Measurements from ENCODE around the gene ARAP2.

ARAP2 gene

DNA sequence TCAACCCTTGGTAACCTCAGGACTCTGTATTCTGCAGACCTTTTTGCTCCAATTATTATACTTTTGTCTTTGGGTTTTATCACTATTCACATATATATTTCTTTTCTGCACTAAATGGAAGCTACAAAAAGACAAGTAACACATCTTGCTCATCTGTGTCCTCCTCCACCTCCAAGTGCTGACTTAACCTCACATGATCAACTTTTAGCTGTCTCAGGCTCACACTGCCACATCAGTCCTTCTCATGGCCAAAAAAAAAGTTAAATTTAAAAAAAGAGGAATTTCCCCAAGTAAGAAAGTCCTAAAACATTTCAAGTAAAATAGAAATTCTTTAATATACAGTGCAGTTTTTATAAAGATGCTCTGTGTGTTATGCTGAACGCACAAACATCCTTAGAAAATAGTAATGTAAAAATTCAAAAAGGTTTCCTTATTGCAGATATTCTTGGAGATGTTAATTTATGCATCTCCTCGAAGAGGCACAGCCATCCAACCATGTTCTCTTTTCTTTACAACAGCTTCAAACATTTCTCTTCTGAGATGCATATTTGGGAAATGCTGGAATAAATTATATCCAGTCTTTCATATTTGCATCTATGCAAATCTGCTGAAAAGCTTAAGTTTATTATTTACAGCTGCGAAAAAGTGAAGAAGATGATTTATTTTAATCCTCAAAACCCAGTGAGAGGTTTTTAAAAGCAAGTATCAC is 37.6 kb downstream of the ARAP2 start:
- no peak overlapping the region for H2AFZ ChIP-seq (ENCODE audit: low read depth, low read length)
- no peaks in the 10 kb centered on the region for H3K9me3 ChIP-seq (ENCODE audit: insufficient read depth, low read length, severe bottlenecking)
- H3K27me3 ChIP-seq (ENCODE audit: insufficient read depth, low read length, poor library complexity) = no peaks in the 10 kb centered on the region
- peaks cover 57% of the 10 kb centered on the region for H3K36me3 ChIP-seq (ENCODE audit: insufficient read depth, low read length)
- H3K9ac ChIP-seq (ENCODE audit: low read depth, low read length) = no peak overlapping the region
- H3K4me2 ChIP-seq (ENCODE audit: insufficient read depth, low read length) = no peak overlapping the region
- TF ChIP-seq EZH2 (IDR thresholded peaks at IDR 0.05; ENCODE audit: borderline replicate concordance, low read depth, low read length, severe bottlenecking) = no peak
- TF ChIP-seq, protein P1, sequence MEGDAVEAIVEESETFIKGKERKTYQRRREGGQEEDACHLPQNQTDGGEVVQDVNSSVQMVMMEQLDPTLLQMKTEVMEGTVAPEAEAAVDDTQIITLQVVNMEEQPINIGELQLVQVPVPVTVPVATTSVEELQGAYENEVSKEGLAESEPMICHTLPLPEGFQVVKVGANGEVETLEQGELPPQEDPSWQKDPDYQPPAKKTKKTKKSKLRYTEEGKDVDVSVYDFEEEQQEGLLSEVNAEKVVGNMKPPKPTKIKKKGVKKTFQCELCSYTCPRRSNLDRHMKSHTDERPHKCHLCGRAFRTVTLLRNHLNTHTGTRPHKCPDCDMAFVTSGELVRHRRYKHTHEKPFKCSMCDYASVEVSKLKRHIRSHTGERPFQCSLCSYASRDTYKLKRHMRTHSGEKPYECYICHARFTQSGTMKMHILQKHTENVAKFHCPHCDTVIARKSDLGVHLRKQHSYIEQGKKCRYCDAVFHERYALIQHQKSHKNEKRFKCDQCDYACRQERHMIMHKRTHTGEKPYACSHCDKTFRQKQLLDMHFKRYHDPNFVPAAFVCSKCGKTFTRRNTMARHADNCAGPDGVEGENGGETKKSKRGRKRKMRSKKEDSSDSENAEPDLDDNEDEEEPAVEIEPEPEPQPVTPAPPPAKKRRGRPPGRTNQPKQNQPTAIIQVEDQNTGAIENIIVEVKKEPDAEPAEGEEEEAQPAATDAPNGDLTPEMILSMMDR (IDR thresholded peaks at IDR 0.05; ENCODE audit: borderline replicate concordance, extremely low read depth, low read length, poor library complexity, severe bottlenecking) = no peak
- H3K27ac ChIP-seq (ENCODE audit: low read length) = no peak overlapping the region
- no peak for ATAC-seq (ENCODE audit: insufficient read depth, low read depth)
- DNase-seq = no peak
- peaks cover 8% of the 10 kb centered on the region; the same call in 1 of the 2 replicates for H3K79me2 ChIP-seq (ENCODE audit: insufficient read depth, low read length)
- H4K20me1 ChIP-seq (ENCODE audit: insufficient read depth, low read length) = peaks cover 5% of the 10 kb centered on the region; the same call in 1 of the 2 replicates
- H3K4me3 ChIP-seq (ENCODE audit: low read depth in 1 of 2, low read length in 2 of 2) = no peak overlapping the region
- peaks cover 25% of the 10 kb centered on the region for H3K4me1 ChIP-seq (ENCODE audit: insufficient read depth, low read length)

DNA sequence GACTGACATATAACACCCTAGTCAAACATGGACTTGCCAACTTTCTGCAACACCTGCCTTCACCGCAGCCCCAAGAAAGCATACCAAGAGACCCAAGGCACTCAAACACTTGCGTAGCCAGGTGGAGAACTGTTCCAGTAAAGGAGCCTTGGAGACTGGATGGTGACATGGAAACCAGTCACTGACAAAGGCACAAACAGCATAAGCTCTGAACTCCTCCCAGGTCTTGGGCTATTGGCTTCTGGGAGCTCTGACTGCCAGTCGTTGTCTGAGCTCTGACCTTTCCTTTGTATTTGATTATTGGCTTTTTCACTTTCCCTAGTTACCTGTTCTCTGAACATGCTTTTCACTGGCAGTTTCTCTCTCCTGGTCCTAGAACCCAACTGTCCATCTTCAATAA is 38.3 kb downstream of the ARAP2 start:
- H3K9ac ChIP-seq (ENCODE audit: low read depth, low read length) = no peak overlapping the region
- H3K9me3 ChIP-seq (ENCODE audit: insufficient read depth, low read length, severe bottlenecking) = no peaks in the 10 kb centered on the region
- no peak overlapping the region for H3K27ac ChIP-seq (ENCODE audit: low read length)
- H3K36me3 ChIP-seq (ENCODE audit: insufficient read depth, low read length) = peaks cover 51% of the 10 kb centered on the region
- H3K4me1 ChIP-seq (ENCODE audit: insufficient read depth, low read length) = peaks cover 25% of the 10 kb centered on the region
- H3K4me3 ChIP-seq (ENCODE audit: low read depth in 1 of 2, low read length in 2 of 2) = no peak overlapping the region
- H3K27me3 ChIP-seq (ENCODE audit: insufficient read depth, low read length, poor library complexity) = no peaks in the 10 kb centered on the region
- TF ChIP-seq, protein P1 (IDR thresholded peaks at IDR 0.05; ENCODE audit: borderline replicate concordance, extremely low read depth, low read length, poor library complexity, severe bottlenecking) = no peak
- TF ChIP-seq EZH2 (IDR thresholded peaks at IDR 0.05; ENCODE audit: borderline replicate concordance, low read depth, low read length, severe bottlenecking) = no peak
- H3K4me2 ChIP-seq (ENCODE audit: insufficient read depth, low read length) = no peak overlapping the region
- H3K79me2 ChIP-seq (ENCODE audit: insufficient read depth, low read length) = peaks cover 8% of the 10 kb centered on the region; the same call in 1 of the 2 replicates
- ATAC-seq (ENCODE audit: insufficient read depth, low read depth) = no peak
- no peak overlapping the region for H2AFZ ChIP-seq (ENCODE audit: low read depth, low read length)
- H4K20me1 ChIP-seq (ENCODE audit: insufficient read depth, low read length) = peaks cover 5% of the 10 kb centered on the region; the same call in 1 of the 2 replicates
- no peak for DNase-seq

DNA sequence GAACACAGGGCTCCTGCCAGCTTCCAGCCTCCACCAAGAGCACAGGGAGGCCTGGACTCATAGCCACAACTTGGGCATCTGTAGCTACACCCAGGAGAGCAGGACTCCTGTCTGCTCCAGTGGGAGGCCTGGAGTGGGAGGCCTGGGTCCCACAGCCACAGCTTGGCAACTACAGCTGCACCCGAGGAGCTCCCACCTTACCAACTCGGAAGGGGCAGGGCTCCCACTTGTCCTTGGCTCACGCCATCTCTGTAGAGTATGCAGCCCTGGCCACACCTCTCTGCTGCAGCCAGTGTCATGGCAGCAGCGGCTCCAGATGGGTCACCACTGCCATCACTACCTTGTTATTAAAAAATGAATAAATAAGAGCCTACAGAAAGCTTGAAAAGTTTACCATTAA is 45.5 kb downstream of the ARAP2 start:
- Histone ChIP-seq H3K36me3 (ENCODE audit: insufficient read depth, low read length) (peaks cover 27% of the 10 kb centered on the region), H3K79me2 (ENCODE audit: insufficient read depth, low read length) (no peaks in the 10 kb centered on the region), H3K9ac (ENCODE audit: low read depth, low read length) (no peak overlapping the region), H3K4me2 (ENCODE audit: insufficient read depth, low read length) (no peak overlapping the region), H2AFZ (ENCODE audit: low read depth, low read length) (no peak overlapping the region), H3K4me1 (ENCODE audit: insufficient read depth, low read length) (no peaks in the 10 kb centered on the region), H3K4me3 (ENCODE audit: low read depth in 1 of 2, low read length in 2 of 2) (no peak overlapping the region), H3K9me3 (ENCODE audit: insufficient read depth, low read length, severe bottlenecking) (no peaks in the 10 kb centered on the region), H3K27me3 (ENCODE audit: insufficient read depth, low read length, poor library complexity) (no peaks in the 10 kb centered on the region), H4K20me1 (ENCODE audit: insufficient read depth, low read length) (0 out of 2 replicates have a peak, but pooled peaks cover 3% of the 10 kb centered on the region), H3K27ac (ENCODE audit: low read length) (no peak overlapping the region)
- ATAC-seq (ENCODE audit: insufficient read depth, low read depth) = no peak
- TF ChIP-seq, protein P1 (IDR thresholded peaks at IDR 0.05; ENCODE audit: borderline replicate concordance, extremely low read depth, low read length, poor library complexity, severe bottlenecking) = no peak
- no peak for TF ChIP-seq EZH2 (IDR thresholded peaks at IDR 0.05; ENCODE audit: borderline replicate concordance, low read depth, low read length, severe bottlenecking)
- DNase-seq = no peak

Measured in DND-41 (cell line).